Naive thymus-derived CD4-positive, alpha-beta T cell (primary cell): Measurements from ENCODE around the gene ZNF521. TPM values are rescaled to one million over a fixed set of nuclear protein-coding genes. Genes with fewer than 3 reads are reported as not detected.

ENCODE experiments used
- ATAC-seq: fragments of 150-1000 bp; cut with Tn5 transposase; 2 replicates; pipeline ENCODE4 v1.10.0; 2021; ENCODE audit warnings: mild to moderate bottlenecking, moderate library complexity
- CTCF ChIA-PET: fragments of 350-600 bp; sonication (Branson Sonifier 250); formaldehyde crosslinking; loops from one replicate; lab custom pipeline; 2021; ENCODE audit warnings: antibody characterized with exemption; lab: Charles Lee
- POLR2A ChIA-PET: fragments of 350-600 bp; sonication (Branson Sonifier 250); formaldehyde crosslinking; loops from one replicate; lab custom pipeline; 2021; ENCODE audit warnings: antibody characterized with exemption, inconsistent platforms; lab: Charles Lee
- DNase-seq, 9 donors: peaks; one replicate each; pipeline versions ENCODE4 v3.0.0 to v3.0.0-alpha.2; 2020 to 2022; ENCODE audit warnings: mixed read lengths in 1 of 9
- H3K27ac ChIP-seq: one replicate; pipeline ENCODE4 v1.7.0; 2013; ENCODE audit warnings: mild to moderate bottlenecking, low read depth, low read length, moderate library complexity
- H3K27me3 ChIP-seq, 2 donors: one replicate each; pipeline ENCODE4 v1.7.0; 2013; ENCODE audit warnings: low read length in 2 of 2, mild to moderate bottlenecking in 2 of 2, moderate library complexity in 2 of 2; ENCODE audit not compliant: control insufficient read depth in 2 of 2, insufficient read depth in 2 of 2
- H3K36me3 ChIP-seq, 3 experiments: 1 replicate in 2 of 3; 2 replicates in 1 of 3; pipeline ENCODE4 v1.7.0; 2013; ENCODE audit warnings: low read length in 3 of 3, mild to moderate bottlenecking in 3 of 3, moderate library complexity in 1 of 3; ENCODE audit not compliant: insufficient read depth in 3 of 3, control insufficient read depth in 2 of 3
- H3K4me1 ChIP-seq, 2 donors: one replicate each; pipeline ENCODE4 v1.7.0; 2013; ENCODE audit warnings: low read length in 2 of 2, mild to moderate bottlenecking in 2 of 2, moderate library complexity in 1 of 2; ENCODE audit not compliant: control insufficient read depth in 2 of 2, insufficient read depth in 2 of 2
- H3K4me3 ChIP-seq: 2 replicates; pipeline ENCODE4 v1.7.0; 2013; ENCODE audit warnings: mild to moderate bottlenecking, low read length
- H3K9me3 ChIP-seq, 3 experiments: 1 replicate in 2 of 3; 2 replicates in 1 of 3; pipeline ENCODE4 v1.7.0; 2013; ENCODE audit warnings: low read length in 3 of 3; ENCODE audit not compliant: control insufficient read depth in 2 of 3
- H3K27ac Mint-ChIP-seq, 9 donors: one replicate each; pipeline ENCODE4 v1.8.0; 2020 to 2022; ENCODE audit warnings: mixed read lengths in 9 of 9, mild to moderate bottlenecking in 8 of 9, moderate library complexity in 5 of 9, inconsistent platforms in 2 of 9
- H3K27me3 Mint-ChIP-seq, 5 donors: one replicate each; pipeline ENCODE4 v1.8.0; 2021 to 2022; ENCODE audit warnings: mixed read lengths in 5 of 5, mild to moderate bottlenecking in 1 of 5
- H3K36me3 Mint-ChIP-seq, 5 donors: one replicate each; pipeline ENCODE4 v1.8.0; 2020 to 2022; ENCODE audit warnings: mixed read lengths in 5 of 5, mild to moderate bottlenecking in 3 of 5, inconsistent platforms in 1 of 5
- H3K4me1 Mint-ChIP-seq, 7 donors: one replicate each; pipeline ENCODE4 v1.8.0; 2020 to 2022; ENCODE audit warnings: mixed read lengths in 7 of 7, mild to moderate bottlenecking in 3 of 7, inconsistent platforms in 1 of 7
- H3K4me3 Mint-ChIP-seq, 10 donors: one replicate each; pipeline ENCODE4 v1.8.0; 2020 to 2022; ENCODE audit warnings: mild to moderate bottlenecking in 10 of 10, mixed read lengths in 10 of 10, moderate library complexity in 6 of 10, inconsistent platforms in 2 of 10
- H3K9me3 Mint-ChIP-seq, 11 donors: one replicate each; pipeline ENCODE4 v1.8.0; 2020 to 2022; ENCODE audit warnings: mixed read lengths in 11 of 11, mild to moderate bottlenecking in 4 of 11, inconsistent platforms in 1 of 11, moderate library complexity in 1 of 11
- intact Hi-C, 2 donors: fragments of 100-400 bp; cut with micrococcal nuclease; formaldehyde crosslinking; loops; one replicate each; pipeline ENCODE4 v1.15.1; 2023
- polyA plus RNA-seq, 2 donors: library from polyadenylated mRNA; unstranded; fragments of 300-500 nt; fragmentation: Illumina TruSeq; gene quantifications; one replicate each; pipeline ENCODE4 v1.2.3, GENCODE V29; 2021
- total RNA-seq, 6 experiments: library from RNA in 5 of 6; stranded (reverse) in 5 of 6; gene quantifications; 1 replicate in 5 of 6; 2 replicates in 1 of 6; pipeline ENCODE4 v1.2.3 and lab custom pipeline; 2021 to 2026

ZNF521 gene
- total and polyA plus RNA-seq, 7 experiments from 2014 or later = 1.1 to 4.4 TPM; not detected in 5

- Mint-ChIP-seq H3K36me3 (no peaks in the 10 kb centered on the region), H3K4me3 (no peak overlapping the region), H3K27me3 (peaks cover 4 to 25% (median 7%) of the 10 kb centered on the region in 5 donors), H3K9me3 (peaks cover 0 to 5% (median 0%) of the 10 kb centered on the region in 11 donors), H3K4me1 (no peaks in the 10 kb centered on the region), H3K27ac (no peak overlapping the region)
- Histone ChIP-seq H3K27me3 (no peaks in the 10 kb centered on the region), H3K4me3 (no peak overlapping the region), H3K27ac (no peak overlapping the region), H3K4me1 (no peaks in the 10 kb centered on the region), H3K36me3 (no peaks in the 10 kb centered on the region), H3K9me3 (no peaks in the 10 kb centered on the region)
- no peak for ATAC-seq
- intact Hi-C loops = no loop called here
- CTCF ChIA-PET = no interaction called here
- POLR2A ChIA-PET = no interaction called here
- no peak for DNase-seq
Measured at GRCh38 chr18:25281556-25281955, 70.4 kb downstream of the ZNF521 start.

GRCh38 chr18:25279961-25280360, 72.0 kb downstream of the ZNF521 start:
- Mint-ChIP-seq H3K27me3 (peaks cover 4 to 34% (median 7%) of the 10 kb centered on the region in 5 donors), H3K9me3 (peaks cover 0 to 5% (median 0%) of the 10 kb centered on the region in 11 donors), H3K4me1 (no peaks in the 10 kb centered on the region), H3K4me3 (no peak overlapping the region), H3K27ac (no peak overlapping the region), H3K36me3 (no peaks in the 10 kb centered on the region)
- no peak overlapping the region for H3K27ac ChIP-seq
- no peaks in the 10 kb centered on the region for H3K27me3 ChIP-seq
- intact Hi-C loops = no loop called here
- H3K4me3 ChIP-seq = no peak overlapping the region
- no peaks in the 10 kb centered on the region for H3K9me3 ChIP-seq
- H3K4me1 ChIP-seq = no peaks in the 10 kb centered on the region
- CTCF ChIA-PET = no interaction called here
- no peaks in the 10 kb centered on the region for H3K36me3 ChIP-seq
- no peak for ATAC-seq
- DNase-seq = no peak
- POLR2A ChIA-PET = no interaction called here

- DNase-seq (no peak), ATAC-seq (no peak)
- Histone ChIP-seq H3K27me3 (no peaks in the 10 kb centered on the region), H3K36me3 (no peaks in the 10 kb centered on the region), H3K27ac (no peak overlapping the region), H3K9me3 (no peaks in the 10 kb centered on the region), H3K4me1 (no peaks in the 10 kb centered on the region), H3K4me3 (no peak overlapping the region)
- Mint-ChIP-seq H3K4me3 (no peak overlapping the region), H3K36me3 (no peaks in the 10 kb centered on the region), H3K4me1 (no peaks in the 10 kb centered on the region), H3K9me3 (peaks cover 0 to 5% (median 0%) of the 10 kb centered on the region in 11 donors), H3K27ac (no peak overlapping the region), H3K27me3 (peaks cover 4 to 34% (median 7%) of the 10 kb centered on the region in 5 donors)
- intact Hi-C loops = no loop called here
- POLR2A ChIA-PET = no interaction called here
- CTCF ChIA-PET = no interaction called here
Measured at GRCh38 chr18:25279556-25279955, 72.4 kb downstream of the ZNF521 start.

GRCh38 chr18:25279133-25279532, 72.8 kb downstream of the ZNF521 start:
- Histone ChIP-seq H3K4me1 (no peaks in the 10 kb centered on the region), H3K9me3 (no peaks in the 10 kb centered on the region), H3K4me3 (no peak overlapping the region), H3K27me3 (no peaks in the 10 kb centered on the region), H3K27ac (no peak overlapping the region), H3K36me3 (no peaks in the 10 kb centered on the region)
- ChIA-PET POLR2A (no interaction called here), CTCF (no interaction called here)
- Mint-ChIP-seq H3K4me3 (no peak overlapping the region), H3K27ac (no peak overlapping the region), H3K4me1 (no peaks in the 10 kb centered on the region), H3K36me3 (no peaks in the 10 kb centered on the region), H3K9me3 (peaks cover 0 to 5% (median 0%) of the 10 kb centered on the region in 11 donors), H3K27me3 (peaks cover 4 to 34% (median 7%) of the 10 kb centered on the region in 5 donors)
- no peak for DNase-seq
- no peak for ATAC-seq
- intact Hi-C loops = no loop called here

GRCh38 chr18:25278394-25278793, 73.6 kb downstream of the ZNF521 start:
- no peak for DNase-seq
- ChIA-PET POLR2A (no interaction called here), CTCF (no interaction called here)
- peaks cover 0 to 5% (median 0%) of the 10 kb centered on the region in 11 donors for H3K9me3 Mint-ChIP-seq
- Histone ChIP-seq H3K36me3 (no peaks in the 10 kb centered on the region), H3K4me3 (no peak overlapping the region), H3K27ac (no peak overlapping the region), H3K9me3 (no peaks in the 10 kb centered on the region), H3K4me1 (no peaks in the 10 kb centered on the region), H3K27me3 (no peaks in the 10 kb centered on the region)
- ATAC-seq = no peak
- H3K36me3 Mint-ChIP-seq = no peaks in the 10 kb centered on the region
- H3K27ac Mint-ChIP-seq = no peak overlapping the region
- no peaks in the 10 kb centered on the region for H3K4me1 Mint-ChIP-seq
- intact Hi-C loops = no loop called here
- H3K27me3 Mint-ChIP-seq = peaks cover 4 to 34% (median 7%) of the 10 kb centered on the region in 5 donors
- H3K4me3 Mint-ChIP-seq = no peak overlapping the region

- Histone ChIP-seq H3K27ac (no peak overlapping the region), H3K36me3 (no peaks in the 10 kb centered on the region), H3K27me3 (no peaks in the 10 kb centered on the region), H3K4me3 (no peak overlapping the region), H3K4me1 (no peaks in the 10 kb centered on the region), H3K9me3 (no peaks in the 10 kb centered on the region)
- no peak for DNase-seq
- Mint-ChIP-seq H3K27ac (no peak overlapping the region), H3K36me3 (no peaks in the 10 kb centered on the region), H3K27me3 (peaks cover 0 to 18% (median 0%) of the 10 kb centered on the region in 5 donors), H3K9me3 (peaks cover 0 to 5% (median 0%) of the 10 kb centered on the region in 11 donors), H3K4me1 (no peaks in the 10 kb centered on the region), H3K4me3 (no peak overlapping the region)
- ATAC-seq = no peak
- ChIA-PET POLR2A (no interaction called here), CTCF (no interaction called here)
- intact Hi-C loops = no loop called here
Measured at GRCh38 chr18:25275412-25276001, 76.5 kb downstream of the ZNF521 start.

GRCh38 chr18:25274926-25275325, 77.0 kb downstream of the ZNF521 start:
- no peak overlapping the region for H3K4me3 ChIP-seq
- CTCF ChIA-PET = no interaction called here
- H3K9me3 Mint-ChIP-seq = peaks cover 0 to 5% (median 0%) of the 10 kb centered on the region in 11 donors
- DNase-seq (no peak), ATAC-seq (no peak)
- intact Hi-C loops = no loop called here
- no peaks in the 10 kb centered on the region for H3K36me3 Mint-ChIP-seq
- no peaks in the 10 kb centered on the region for H3K27me3 ChIP-seq
- H3K27ac ChIP-seq = no peak overlapping the region
- H3K4me1 Mint-ChIP-seq = no peaks in the 10 kb centered on the region
- no peaks in the 10 kb centered on the region for H3K36me3 ChIP-seq
- H3K27ac Mint-ChIP-seq = no peak overlapping the region
- no peaks in the 10 kb centered on the region for H3K4me1 ChIP-seq
- H3K4me3 Mint-ChIP-seq = no peak overlapping the region
- H3K9me3 ChIP-seq = no peaks in the 10 kb centered on the region
- peaks cover 0 to 14% (median 0%) of the 10 kb centered on the region in 5 donors for H3K27me3 Mint-ChIP-seq
- POLR2A ChIA-PET = no interaction called here
